Choroid plexus epithelial cell (primary cell): Measurements from ENCODE around the gene HNRNPLL.
A peak's percentile ranks its signal among the peaks of the same experiment; 100 is the strongest.
"Not testable (repeated sequence)": the region's sequence is repeated elsewhere in the genome, so short reads cannot be mapped to it uniquely, and the experiment has no call there.

Experiments
- DNase-seq: peaks from one replicate; pipeline ENCODE4 v3.0.0-alpha.2; 2010; ENCODE audit warnings: low read depth
- H3K4me3 ChIP-seq: 2 replicates; pipeline ENCODE4 v1.5.1; 2011; ENCODE audit warnings: low read depth, mild to moderate bottlenecking, control low read depth, low read length, moderate library complexity
- TF ChIP-seq, protein P1 (sequence below): conservative IDR thresholded peaks from 2 replicates; pipeline ENCODE4 v1.5.1; 2011; ENCODE audit warnings: low read depth, mild to moderate bottlenecking, control low read depth, inconsistent platforms, low read length, moderate library complexity

HNRNPLL gene

GRCh38 chr2:38546064-38546463, 56.7 kb downstream of the HNRNPLL start:
- TF ChIP-seq, protein P1, sequence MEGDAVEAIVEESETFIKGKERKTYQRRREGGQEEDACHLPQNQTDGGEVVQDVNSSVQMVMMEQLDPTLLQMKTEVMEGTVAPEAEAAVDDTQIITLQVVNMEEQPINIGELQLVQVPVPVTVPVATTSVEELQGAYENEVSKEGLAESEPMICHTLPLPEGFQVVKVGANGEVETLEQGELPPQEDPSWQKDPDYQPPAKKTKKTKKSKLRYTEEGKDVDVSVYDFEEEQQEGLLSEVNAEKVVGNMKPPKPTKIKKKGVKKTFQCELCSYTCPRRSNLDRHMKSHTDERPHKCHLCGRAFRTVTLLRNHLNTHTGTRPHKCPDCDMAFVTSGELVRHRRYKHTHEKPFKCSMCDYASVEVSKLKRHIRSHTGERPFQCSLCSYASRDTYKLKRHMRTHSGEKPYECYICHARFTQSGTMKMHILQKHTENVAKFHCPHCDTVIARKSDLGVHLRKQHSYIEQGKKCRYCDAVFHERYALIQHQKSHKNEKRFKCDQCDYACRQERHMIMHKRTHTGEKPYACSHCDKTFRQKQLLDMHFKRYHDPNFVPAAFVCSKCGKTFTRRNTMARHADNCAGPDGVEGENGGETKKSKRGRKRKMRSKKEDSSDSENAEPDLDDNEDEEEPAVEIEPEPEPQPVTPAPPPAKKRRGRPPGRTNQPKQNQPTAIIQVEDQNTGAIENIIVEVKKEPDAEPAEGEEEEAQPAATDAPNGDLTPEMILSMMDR: no peak
- no peak for DNase-seq
- H3K4me3 ChIP-seq: no peak overlapping the region

DNA sequence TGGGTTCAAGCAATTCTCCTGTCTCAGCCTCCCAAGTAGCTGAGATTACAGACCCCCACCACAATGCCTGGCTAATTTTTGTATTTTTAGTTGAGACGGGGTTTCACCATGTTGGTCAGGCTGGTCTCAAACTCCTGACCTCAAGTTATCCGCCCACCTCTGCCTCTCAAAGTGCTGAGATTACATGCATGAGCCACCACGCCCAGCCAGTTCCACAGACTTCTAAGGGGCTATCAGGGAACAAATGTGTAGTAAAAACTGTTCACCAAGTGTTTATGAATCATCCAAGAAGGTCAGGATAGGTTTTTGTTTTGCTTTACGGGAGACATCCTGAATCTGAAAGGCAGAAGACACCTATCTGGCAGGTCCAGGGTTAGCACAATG, 60.5 kb downstream of the HNRNPLL start:
- H3K4me3 ChIP-seq: not testable (repeated sequence)
- peak; percentile 45 for DNase-seq

- TF ChIP-seq, protein P1: no peak
- H3K4me3 ChIP-seq: no peak overlapping the region
- no peak for DNase-seq
Measured at GRCh38 chr2:38540580-38541286, 62.0 kb downstream of the HNRNPLL start.

GRCh38 chr2:38539086-38539485, 63.6 kb downstream of the HNRNPLL start:
- TF ChIP-seq, protein P1: peak; percentile 18
- no peak overlapping the region for H3K4me3 ChIP-seq
- DNase-seq: no peak

GRCh38 chr2:38537937-38538525, 64.7 kb downstream of the HNRNPLL start:
- DNase-seq: peak; percentile 36
- H3K4me3 ChIP-seq: no peak overlapping the region
- TF ChIP-seq, protein P1: no peak

DNA sequence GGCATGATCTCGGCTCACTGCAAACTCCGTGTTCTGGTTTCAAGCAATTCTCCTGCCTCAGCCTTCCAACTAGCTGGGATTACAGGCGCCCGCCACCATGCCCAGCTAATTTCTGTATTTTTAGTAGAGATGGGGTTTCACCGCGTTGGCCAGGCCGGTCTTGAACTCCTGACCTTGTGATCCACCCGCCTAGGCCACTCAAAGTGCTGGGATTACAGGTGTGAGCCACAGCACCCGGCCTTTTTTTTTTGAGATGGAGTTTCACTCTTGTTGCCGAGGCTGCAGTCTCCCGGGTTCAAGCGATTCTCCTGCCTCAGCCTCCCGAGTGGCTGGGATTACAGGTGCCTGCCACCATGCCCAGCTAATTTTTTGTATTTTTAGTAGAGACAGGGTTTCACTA, 65.4 kb downstream of the HNRNPLL start:
- not testable (repeated sequence) for H3K4me3 ChIP-seq, DNase-seq

DNA sequence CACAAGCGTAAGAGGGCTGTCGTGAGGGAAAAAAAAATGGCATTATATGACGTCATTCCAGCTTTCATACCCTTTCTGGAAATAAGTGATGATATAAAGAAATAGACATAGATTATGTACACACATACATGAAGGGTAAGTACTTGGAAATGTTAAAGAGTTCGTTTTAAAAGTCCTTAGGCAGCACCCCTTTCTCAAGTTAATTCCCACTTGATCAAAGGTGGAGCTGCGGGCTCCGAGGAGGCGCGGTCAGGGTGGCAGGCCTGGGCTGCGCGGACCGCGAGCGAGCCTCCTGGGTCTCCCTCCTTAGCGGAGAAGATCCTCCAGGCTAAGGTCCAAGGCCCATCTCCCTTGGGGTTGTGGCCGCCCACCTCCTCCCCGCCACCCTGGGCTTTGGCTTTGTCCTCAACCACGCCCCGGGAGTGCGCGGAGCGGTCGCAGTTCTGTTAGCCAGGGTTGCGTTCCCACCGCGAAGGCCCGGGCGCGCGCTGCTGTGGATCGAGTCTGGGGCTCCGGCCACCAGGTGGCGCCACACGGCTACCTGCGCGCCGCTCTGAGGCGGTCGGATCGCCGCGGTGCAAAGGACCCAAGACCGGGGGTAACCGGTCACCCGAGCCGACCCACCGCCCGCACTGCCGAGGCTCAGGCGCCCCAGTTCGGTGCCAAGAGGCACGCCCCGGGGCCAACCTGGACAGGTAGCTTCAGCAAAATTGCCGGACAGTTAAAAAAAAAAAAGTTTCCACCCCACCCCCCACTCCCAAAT, 66.8 kb downstream of the HNRNPLL start:
- TF ChIP-seq, protein P1: peak; percentile 74
- DNase-seq: peak; percentile 73
- H3K4me3 ChIP-seq: peak overlapping the region; percentile 68

DNA sequence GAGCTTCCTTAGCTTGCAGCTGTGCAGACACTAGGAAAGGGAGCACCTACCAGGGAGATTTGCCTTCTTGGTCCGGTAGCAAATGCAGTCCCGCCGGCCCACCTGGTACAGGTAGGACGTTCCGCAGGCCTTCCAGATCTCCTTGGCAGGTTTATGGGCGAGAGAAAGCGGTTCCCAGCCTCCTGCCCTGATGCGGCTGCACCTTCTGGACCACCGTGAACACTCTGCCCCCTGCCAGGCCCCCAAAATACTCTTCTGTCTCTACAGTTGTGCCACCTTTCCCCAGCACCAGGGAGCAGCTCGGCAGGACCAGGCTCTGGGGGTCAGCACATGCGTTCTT, 67.4 kb downstream of the HNRNPLL start:
- TF ChIP-seq, protein P1: no peak
- DNase-seq: no peak
- no peak overlapping the region for H3K4me3 ChIP-seq
